PC-3 (cell line): ENCODE results near the gene P3H2. TPM values are rescaled to one million over a fixed set of nuclear protein-coding genes. Genes with fewer than 3 reads are reported as not detected.

ENCODE experiments used
- ATAC-seq: fragments of 200-7000 bp; cut with Tn5 transposase; 2 replicates; pipeline ENCODE4 v1.9.1; 2020; ENCODE audit warnings: mild to moderate bottlenecking, moderate library complexity
- BruUV-seq: library from RNA; stranded (reverse); fragments of 400-500 nt; replicated peaks from 2 replicates; lab custom pipeline; 2021; lab: Mats Ljungman, UMichigan
- CTCF ChIA-PET: fragments of 300-600 bp; sonication (Branson Sonifier 250); formaldehyde crosslinking; loops from one replicate; lab custom pipeline; 2022; ENCODE audit warnings: antibody characterized with exemption; lab: Charles Lee
- POLR2A ChIA-PET: fragments of 300-600 bp; sonication (Branson Sonifier 250); formaldehyde crosslinking; loops from one replicate; lab custom pipeline; 2022; ENCODE audit warnings: antibody characterized with exemption; ENCODE audit not compliant: unreplicated experiment; lab: Charles Lee
- DNase-seq: peaks from one replicate; pipeline ENCODE4 v3.0.0-alpha.2; 2015
- H2AFZ ChIP-seq: fragments of 300-600 bp; sonication (generic); 2 replicates; pipeline ENCODE4 v1.6.0; 2016; ENCODE audit warnings: antibody characterized with exemption, low read length
- H3F3A ChIP-seq: fragments of 300-600 bp; sonication (generic); one replicate; pipeline ENCODE4 v1.6.0; 2017; ENCODE audit warnings: antibody characterized with exemption, low read length, control low read depth, mild to moderate bottlenecking; ENCODE audit not compliant: unreplicated experiment
- H3K27ac ChIP-seq: fragments of 300-600 bp; sonication (generic); 2 replicates; pipeline ENCODE4 v1.5.1; 2016; ENCODE audit warnings: mild to moderate bottlenecking, low read length
- H3K27me3 ChIP-seq: fragments of 300-600 bp; sonication (generic); 2 replicates; pipeline ENCODE4 v1.6.1; 2016; ENCODE audit warnings: low read length, mixed read lengths
- H3K36me3 ChIP-seq: fragments of 300-600 bp; sonication (generic); 2 replicates; pipeline ENCODE4 v1.6.1; 2016; ENCODE audit warnings: low read depth, mixed run types, low read length, mixed read lengths
- H3K4me1 ChIP-seq: fragments of 300-600 bp; sonication (generic); 2 replicates; pipeline ENCODE4 v1.5.1; 2016; ENCODE audit warnings: low read length; ENCODE audit not compliant: insufficient read depth
- H3K4me2 ChIP-seq: fragments of 300-600 bp; sonication (generic); 2 replicates; pipeline ENCODE4 v1.6.0; 2016; ENCODE audit warnings: low read length
- H3K4me3 ChIP-seq: fragments of 300-600 bp; sonication (generic); 2 replicates; pipeline ENCODE4 v1.5.1; 2016; ENCODE audit warnings: mild to moderate bottlenecking, low read length, mixed read lengths
- H3K79me2 ChIP-seq: fragments of 300-600 bp; sonication (generic); 2 replicates; pipeline ENCODE4 v1.6.1; 2017; ENCODE audit warnings: low read length, mixed read lengths
- H3K9ac ChIP-seq: fragments of 300-600 bp; sonication (generic); 2 replicates; pipeline ENCODE4 v1.6.0; 2016; ENCODE audit warnings: mild to moderate bottlenecking, low read length
- H3K9me2 ChIP-seq: fragments of 300-600 bp; sonication (generic); replicated peaks from 2 replicates; pipeline ENCODE4 v1.6.1; 2016; ENCODE audit warnings: mixed run types, low read length, mixed read lengths
- H3K9me3 ChIP-seq: fragments of 300-600 bp; sonication (generic); 2 replicates; pipeline ENCODE4 v1.6.1; 2016; ENCODE audit warnings: low read length, mixed read lengths
- H4K20me1 ChIP-seq: fragments of 300-600 bp; sonication (generic); 2 replicates; pipeline ENCODE4 v1.6.1; 2016; ENCODE audit warnings: low read length, mixed read lengths
- CTCF ChIP-seq: fragments of 300-600 bp; sonication (generic); conservative IDR thresholded peaks from 2 replicates; pipeline ENCODE4 v1.5.1; 2017; ENCODE audit warnings: antibody characterized with exemption, low read depth, mild to moderate bottlenecking, low read length
- EZH2 ChIP-seq: fragments of 300-600 bp; sonication (generic); IDR thresholded peaks from one replicate; pipeline ENCODE4 v1.6.1; 2017; ENCODE audit warnings: antibody characterized with exemption, mild to moderate bottlenecking, low read length; ENCODE audit not compliant: unreplicated experiment
- EZH2phosphoT487 ChIP-seq: fragments of 300-600 bp; sonication (generic); IDR thresholded peaks from 2 replicates; pipeline ENCODE4 v1.6.1; 2018; ENCODE audit warnings: mild to moderate bottlenecking, antibody characterized with exemption, low read length, borderline replicate concordance
- intact Hi-C: fragments of 100-400 bp; cut with micrococcal nuclease; formaldehyde crosslinking; loops from 2 replicates; pipeline ENCODE4 v1.9.0; 2023
- total RNA-seq: library from RNA; depleted of rRNA; stranded (reverse); fragments of >200 nt; gene quantifications from 2 replicates; pipeline ENCODE4 v1.2.3, GENCODE V29; 2014

Gene P3H2
- total RNA-seq, 1 experiment from 2014 or later, result 4.5 TPM

- Histone ChIP-seq H3K79me2 (no peaks in the 10 kb centered on the region), H3K9me3 (no peaks in the 10 kb centered on the region), H3K9me2 (no peaks in the 10 kb centered on the region), H3K4me2 (no peak overlapping the region), H3K4me1 (peaks cover 47% of the 10 kb centered on the region), H3K27me3 (no peaks in the 10 kb centered on the region), H3F3A (no peaks in the 10 kb centered on the region), H3K27ac (peak overlapping the region; percentile 89; the same call in 1 of the 2 replicates), H3K4me3 (no peak overlapping the region), H2AFZ (no peak overlapping the region), H3K9ac (no peak overlapping the region), H4K20me1 (no peaks in the 10 kb centered on the region), H3K36me3 (no peaks in the 10 kb centered on the region)
- no peak for ATAC-seq
- DNase-seq, result no peak
- CTCF ChIA-PET, result no interaction called here
- BruUV-seq, result no TSS peak
- TF ChIP-seq CTCF (no peak), EZH2 (no peak), EZH2phosphoT487 (no peak)
- intact Hi-C loops, result loop anchor here (1.0 to 10.0 kb wide), 3 partner anchors 619 to 968 kb away; no protein-coding TSS in a partner anchor
- POLR2A ChIA-PET, result no interaction called here
Observed at GRCh38 chr3:189942948-189943347, 177.7 kb downstream of the P3H2 start.

GRCh38 chr3:189941679-189942078 is 179.0 kb downstream of the P3H2 start:
- BruUV-seq, result no TSS peak
- Histone ChIP-seq H4K20me1 (no peaks in the 10 kb centered on the region), H3K36me3 (no peaks in the 10 kb centered on the region), H2AFZ (peak overlapping the region; percentile 39), H3K27me3 (no peaks in the 10 kb centered on the region), H3K4me2 (peak overlapping the region; percentile 15), H3K9me3 (no peaks in the 10 kb centered on the region), H3K4me3 (no peak overlapping the region), H3K27ac (peak overlapping the region; percentile 43), H3K79me2 (no peaks in the 10 kb centered on the region), H3K4me1 (peaks cover 55% of the 10 kb centered on the region), H3F3A (no peaks in the 10 kb centered on the region), H3K9me2 (no peaks in the 10 kb centered on the region), H3K9ac (no peak overlapping the region)
- POLR2A ChIA-PET, result no interaction called here
- intact Hi-C loops, result loop anchor here (1.0 to 10.0 kb wide), 3 partner anchors 617 to 967 kb away; no protein-coding TSS in a partner anchor
- CTCF ChIA-PET, result no interaction called here
- no peak for ATAC-seq
- TF ChIP-seq CTCF, result no peak
- peak; percentile 65 for DNase-seq

GRCh38 chr3:189941125-189941524 is 179.6 kb downstream of the P3H2 start:
- no TSS peak for BruUV-seq
- H3K36me3 ChIP-seq, result no peaks in the 10 kb centered on the region
- POLR2A ChIA-PET, result no interaction called here
- no peaks in the 10 kb centered on the region for H3K9me2 ChIP-seq
- H3F3A ChIP-seq, result no peaks in the 10 kb centered on the region
- H3K4me2 ChIP-seq, result peak overlapping the region; percentile 15; the same call in 1 of the 2 replicates
- peak overlapping the region; percentile 39 for H2AFZ ChIP-seq
- no peak overlapping the region for H3K4me3 ChIP-seq
- peaks cover 61% of the 10 kb centered on the region for H3K4me1 ChIP-seq
- no peak overlapping the region for H3K9ac ChIP-seq
- no peaks in the 10 kb centered on the region for H4K20me1 ChIP-seq
- no peaks in the 10 kb centered on the region for H3K27me3 ChIP-seq
- ATAC-seq (no peak), DNase-seq (no peak)
- CTCF ChIA-PET, result no interaction called here
- H3K79me2 ChIP-seq, result no peaks in the 10 kb centered on the region
- TF ChIP-seq EZH2 (no peak), CTCF (no peak)
- peak overlapping the region; percentile 43 for H3K27ac ChIP-seq
- no peaks in the 10 kb centered on the region for H3K9me3 ChIP-seq
- intact Hi-C loops, result loop anchor here (10.0 kb wide), 2 partner anchors 796 to 966 kb away; no protein-coding TSS in a partner anchor
